Right lobe of liver (tissue), 6 donors: Measurements from ENCODE around the gene STKLD1. TPM values are rescaled to one million over a fixed set of nuclear protein-coding genes. Genes with fewer than 3 reads are reported as not detected.
"Not testable (repeated sequence)": the region's sequence is repeated elsewhere in the genome, so short reads cannot be mapped to it uniquely, and the experiment has no call there.

Experiments used
- ATAC-seq, 4 donors: fragments of 200-7000 bp; cut with Tn5 transposase; one replicate each; pipeline ENCODE4 v1.9.1; 2020; ENCODE audit warnings: mild to moderate bottlenecking in 4 of 4, moderate library complexity in 4 of 4
- DNase-seq, 3 donors: peaks; one replicate each; pipeline ENCODE4 v3.0.0-alpha.2; 2020
- H3K27ac ChIP-seq, 3 donors: fragments of 200-600 bp; one replicate each; pipeline ENCODE4 v1.8.0; 2022
- H3K27me3 ChIP-seq, 2 donors: fragments of 200-600 bp; one replicate each; pipeline ENCODE4 v1.8.0; 2022
- H3K36me3 ChIP-seq, 4 donors: fragments of 200-600 bp; sonication (generic) in 1 of 4; one replicate each; pipeline versions ENCODE4 v1.5.1 to v1.8.0; 2017 to 2022; ENCODE audit warnings: control low read depth in 1 of 4
- H3K4me1 ChIP-seq, 4 donors: fragments of 200-600 bp; sonication (generic) in 1 of 4; one replicate each; pipeline versions ENCODE4 v1.5.1 to v1.8.0; 2017 to 2022; ENCODE audit warnings: control low read depth in 1 of 4
- H3K4me3 ChIP-seq, 3 donors: fragments of 200-600 bp; one replicate each; pipeline ENCODE4 v1.8.0; 2022
- H3K9me3 ChIP-seq, 4 donors: fragments of 200-600 bp; sonication (generic) in 1 of 4; one replicate each; pipeline versions ENCODE4 v1.5.1 to v1.8.0; 2017 to 2022; ENCODE audit warnings: control low read depth in 1 of 4
- CTCF ChIP-seq, 4 donors: fragments of 200-600 bp in 3 of 4; fragments of 450-650 bp in 1 of 4; IDR thresholded peaks; one replicate each; pipeline versions ENCODE4 v1.5.1 to v1.8.0; 2016 to 2022; ENCODE audit warnings: antibody characterized with exemption in 4 of 4, mild to moderate bottlenecking in 2 of 4
- POLR2A ChIP-seq: fragments of 450-650 bp; IDR thresholded peaks from one replicate; pipeline ENCODE4 v1.6.1; 2017; ENCODE audit warnings: antibody characterized with exemption, mild to moderate bottlenecking
- WGBS: methylation state at CpG from one replicate; pipeline ENCODE4 v1.1.6; 2018; ENCODE audit warnings: low coverage, low lambda C conversion rate; ENCODE audit not compliant: insufficient coverage; ENCODE audit errors: missing lambda C conversion rate; 5-methylcytosine and 5-hydroxymethylcytosine counted together
- intact Hi-C, 2 donors: fragments of 100-400 bp; cut with DNase I; formaldehyde crosslinking; loops; one replicate each; pipeline versions ENCODE4 v1.11.2 to v1.14.1; 2022
- total RNA-seq, 6 experiments: library from RNA; depleted of rRNA in 2 of 6; stranded (reverse); fragments of >200 nt in 2 of 6; fragmentation: NEBNext Ultra II Directional in 3 of 6; extraction: Animal tissue kit (Norgen Biotek cat#: 25700) in 3 of 6; gene quantifications; one replicate each; pipeline versions ENCODE4 v1.1.0 to v1.2.4, GENCODE V29; 2016 to 2023
- donor health status: DM: no; HTN: yes; CAD: no.
- donor health status: DM: no; HTN: no; CAD: no.
- donor health status: DM: no; HTN: no; CAD: no.
- donor health status: DM: no; HTN: yes; CAD: no.
- donor health status: DM: no; HTN: yes; CAD: no.

STKLD1 gene
- total RNA-seq, 6 experiments from 2014 or later, result 0.43 to 2.6 (median 0.81) TPM; not detected in 1

- no CpG with 5 or more reads among the region's 12 CpGs for WGBS
- H3K27me3 ChIP-seq, result no peaks in the 10 kb centered on the region
- intact Hi-C loops, result loop anchor here in 1 of 2 donors (10.0 kb wide), 1 partner anchor 54 kb away; the partner anchor contains the start of gene SURF6
Measured at GRCh38 chr9:133389025-133389557, 12.9 kb downstream of the STKLD1 start.

GRCh38 chr9:133389562-133389961, 13.4 kb downstream of the STKLD1 start:
- no CpG with 5 or more reads among the region's 13 CpGs for WGBS
- H3K27ac ChIP-seq, result no peak overlapping the region
- no peaks in the 10 kb centered on the region for H3K9me3 ChIP-seq
- no peak for ATAC-seq
- no peaks in the 10 kb centered on the region for H3K36me3 ChIP-seq
- no peaks in the 10 kb centered on the region for H3K27me3 ChIP-seq
- intact Hi-C loops, result loop anchor here in 1 of 2 donors (10.0 kb wide), 1 partner anchor 55 kb away; the partner anchor contains the start of gene SURF6
- H3K4me3 ChIP-seq, result no peak overlapping the region
- DNase-seq, result no peak
- no peak for TF ChIP-seq POLR2A
- TF ChIP-seq CTCF (IDR thresholded peaks at IDR 0.05), result no peak
- no peaks in the 10 kb centered on the region for H3K4me1 ChIP-seq

More at GRCh38 chr9:133389025-133389557, 12.9 kb downstream of the STKLD1 start:
- Histone ChIP-seq H3K36me3 (no peaks in the 10 kb centered on the region), H3K27ac (no peak overlapping the region), H3K4me3 (no peak overlapping the region), H3K9me3 (no peaks in the 10 kb centered on the region), H3K4me1 (no peaks in the 10 kb centered on the region)
- ATAC-seq, result no peak
- TF ChIP-seq POLR2A (no peak), CTCF (IDR thresholded peaks at IDR 0.05) (no peak)
- no peak for DNase-seq

- TF ChIP-seq CTCF (IDR thresholded peaks at IDR 0.05) (no peak), POLR2A (no peak)
- H3K4me1 ChIP-seq, result no peaks in the 10 kb centered on the region
- DNase-seq, result no peak
- intact Hi-C loops, result loop anchor here in 1 of 2 donors (10.0 kb wide), 1 partner anchor 206 kb away; no protein-coding TSS in a partner anchor
- no peaks in the 10 kb centered on the region for H3K36me3 ChIP-seq
- H3K27ac ChIP-seq, result no peak overlapping the region
- no peak overlapping the region for H3K4me3 ChIP-seq
- no peaks in the 10 kb centered on the region for H3K9me3 ChIP-seq
- WGBS, result no CpG with 5 or more reads among the region's 7 CpGs
- ATAC-seq, result no peak
- no peaks in the 10 kb centered on the region for H3K27me3 ChIP-seq
Measured at GRCh38 chr9:133390713-133391112, 14.5 kb downstream of the STKLD1 start.

GRCh38 chr9:133391449-133391848, 15.3 kb downstream of the STKLD1 start:
- not testable (repeated sequence) for H3K27ac ChIP-seq

GRCh38 chr9:133392308-133392707, 16.1 kb downstream of the STKLD1 start:
- H3K27ac ChIP-seq, result not testable (repeated sequence)

More at GRCh38 chr9:133391449-133391848, 15.3 kb downstream of the STKLD1 start:
- not testable (repeated sequence) for H3K4me1 ChIP-seq, H3K36me3 ChIP-seq, H3K27me3 ChIP-seq, DNase-seq, H3K4me3 ChIP-seq, H3K9me3 ChIP-seq, ATAC-seq
- intact Hi-C loops, result loop anchor here in 1 of 2 donors (10.0 kb wide), 1 partner anchor 207 kb away; no protein-coding TSS in a partner anchor
- 41% methylated on average over 3 of the region's 4 CpGs for WGBS

More at GRCh38 chr9:133392308-133392707, 16.1 kb downstream of the STKLD1 start:
- H3K27me3 ChIP-seq, DNase-seq, ATAC-seq, H3K4me1 ChIP-seq, H3K4me3 ChIP-seq, H3K36me3 ChIP-seq, H3K9me3 ChIP-seq: not testable (repeated sequence)
- 95% methylated on average over 3 of the region's 3 CpGs for WGBS
- intact Hi-C loops, result loop anchor here in 1 of 2 donors (10.0 kb wide), 1 partner anchor 208 kb away; no protein-coding TSS in a partner anchor
